IPS-11a (cell line): ENCODE data around the gene TBX5.

Source experiments
- H3K4me3 ChIP-seq: one replicate; pipeline ENCODE4 v1.5.1; 2013; ENCODE audit warnings: low read depth, low read length, control low read depth

Gene TBX5

DNA sequence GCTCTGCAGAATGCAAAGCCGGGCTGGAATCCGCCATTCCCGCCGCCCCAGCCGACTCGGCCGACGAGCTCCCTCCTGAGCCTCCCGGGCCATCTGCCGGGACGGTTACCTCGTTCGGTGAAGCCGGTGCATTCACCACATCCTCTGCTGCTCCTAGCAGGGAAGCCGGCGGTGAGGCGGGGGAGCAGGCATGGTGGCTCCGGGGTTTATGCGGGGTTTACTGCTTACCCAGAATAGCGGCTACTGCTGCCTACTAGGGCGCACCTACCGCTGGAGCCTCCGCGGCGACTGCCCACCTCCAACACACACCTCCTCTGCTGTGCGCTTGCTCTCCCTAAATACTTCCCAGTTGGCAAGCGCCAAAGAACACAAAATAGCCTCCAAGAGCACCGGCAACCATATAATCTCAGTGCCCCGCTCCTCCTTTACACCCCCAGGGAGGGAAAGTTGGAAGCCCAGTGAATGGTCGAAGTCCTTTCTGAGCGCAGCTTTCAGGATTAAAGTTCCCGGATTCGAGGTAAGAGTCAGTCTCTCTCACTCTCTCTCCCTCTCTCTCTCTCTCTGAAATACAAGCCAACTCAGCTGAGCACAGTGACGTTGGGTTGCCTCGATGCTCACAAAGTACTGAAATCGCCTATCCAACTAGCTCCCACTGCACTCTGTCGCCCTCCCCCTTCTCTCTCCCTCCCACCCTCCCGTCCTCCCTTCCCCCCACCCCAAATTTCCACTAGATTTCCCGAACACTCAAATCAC is at the start of gene TBX5:
TBX5 (minus strand) TSS at position 626 of the 753 bp plus-strand sequence. CDS start 2,246 bp downstream, outside the sequence.
- no peak within 1 kb of the TSS for H3K4me3 ChIP-seq

DNA sequence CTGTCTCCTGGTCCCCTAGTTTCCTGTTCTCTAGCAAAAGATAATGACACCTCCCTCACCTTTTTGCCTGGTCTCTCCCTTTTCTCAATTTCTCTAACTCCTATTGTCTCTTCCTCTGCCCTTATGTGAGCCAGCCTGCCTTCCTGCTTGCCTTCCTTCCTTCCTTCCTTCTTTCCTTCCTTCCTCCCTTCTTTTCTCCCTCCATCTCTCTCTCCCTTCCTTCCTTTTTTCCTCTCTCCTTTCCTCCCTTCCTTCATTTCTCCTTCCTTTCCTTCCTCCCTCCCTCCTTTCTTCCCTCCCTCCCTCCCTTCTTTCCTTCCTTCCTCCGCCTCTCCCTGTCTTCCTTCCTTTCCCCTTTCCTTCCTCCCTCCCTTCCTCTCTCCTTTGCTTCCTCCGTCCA is 45.7 kb upstream of the TBX5 start:
- no peak overlapping the region for H3K4me3 ChIP-seq

DNA sequence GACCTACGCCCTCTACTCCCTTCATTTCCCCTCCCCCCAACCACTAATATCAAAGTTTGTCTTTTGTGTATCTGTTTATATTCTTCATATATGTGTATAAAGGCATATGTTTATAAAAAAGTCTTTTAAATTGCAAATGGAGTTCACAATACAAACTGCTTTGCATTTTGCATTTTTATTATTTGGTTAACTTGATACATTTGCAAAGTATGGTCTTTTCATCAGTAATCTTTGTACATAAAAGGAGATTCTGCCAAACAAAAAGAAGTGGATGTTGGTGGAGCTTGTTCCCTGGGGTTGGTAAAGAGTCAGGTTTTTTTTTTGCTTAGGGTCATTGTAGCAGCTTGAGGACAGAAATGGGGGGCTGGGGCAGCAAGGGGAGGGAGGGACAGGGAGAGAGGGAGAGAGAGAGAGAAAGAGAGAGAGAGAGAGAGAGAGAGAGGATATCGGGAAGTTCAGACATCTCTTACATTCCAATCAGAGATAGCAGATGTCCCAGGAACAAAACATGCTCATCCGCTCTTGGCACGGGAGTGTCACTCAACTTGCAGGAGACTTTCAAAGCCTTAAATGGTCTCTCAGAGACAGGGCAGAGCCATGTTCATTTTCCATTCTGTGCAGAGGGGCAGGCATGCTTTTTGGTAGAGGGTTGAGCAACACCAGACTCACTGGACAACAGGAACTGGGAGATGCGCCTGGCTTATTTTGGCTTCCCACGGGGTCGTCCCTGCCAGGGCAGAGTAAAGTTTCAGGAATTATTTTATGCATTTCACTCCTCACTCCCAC is 44.8 kb upstream of the TBX5 start:
- H3K4me3 ChIP-seq = no peak overlapping the region

DNA sequence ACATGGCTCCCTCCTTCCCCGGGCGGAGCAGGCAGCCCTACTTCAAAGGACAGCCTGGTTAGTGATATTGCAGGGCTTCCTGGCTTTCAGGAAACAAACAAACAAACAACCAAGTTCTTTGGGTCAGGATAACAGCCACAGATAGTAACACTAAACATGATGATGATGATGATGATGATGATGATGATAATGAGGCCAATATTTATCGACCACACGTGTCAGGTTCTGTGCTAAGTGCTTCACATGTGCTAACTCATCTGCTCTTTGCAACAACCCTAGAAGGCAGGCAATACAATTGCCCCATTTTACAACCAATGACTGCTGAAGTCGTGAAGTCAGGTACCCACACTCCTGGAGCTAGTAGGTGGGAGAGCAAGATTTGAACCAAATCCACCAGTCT is 44.1 kb upstream of the TBX5 start:
- H3K4me3 ChIP-seq = no peak overlapping the region

DNA sequence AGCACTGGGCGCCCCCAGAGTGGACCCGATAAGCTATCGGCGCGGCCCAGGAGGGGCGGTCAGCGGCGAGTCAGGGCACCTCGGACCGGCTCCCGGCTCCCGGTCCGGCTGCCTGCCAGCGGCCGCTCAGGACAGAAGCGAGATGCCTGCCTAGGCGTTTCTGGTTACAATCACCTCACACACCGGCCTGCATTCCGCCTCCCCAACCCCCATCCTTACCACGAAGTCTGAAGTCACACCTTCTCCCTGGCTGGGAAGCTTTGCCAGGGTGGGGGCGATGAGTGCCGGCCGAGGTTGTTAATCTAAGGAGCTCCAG is 42.6 kb upstream of the TBX5 start:
- no peak overlapping the region for H3K4me3 ChIP-seq

DNA sequence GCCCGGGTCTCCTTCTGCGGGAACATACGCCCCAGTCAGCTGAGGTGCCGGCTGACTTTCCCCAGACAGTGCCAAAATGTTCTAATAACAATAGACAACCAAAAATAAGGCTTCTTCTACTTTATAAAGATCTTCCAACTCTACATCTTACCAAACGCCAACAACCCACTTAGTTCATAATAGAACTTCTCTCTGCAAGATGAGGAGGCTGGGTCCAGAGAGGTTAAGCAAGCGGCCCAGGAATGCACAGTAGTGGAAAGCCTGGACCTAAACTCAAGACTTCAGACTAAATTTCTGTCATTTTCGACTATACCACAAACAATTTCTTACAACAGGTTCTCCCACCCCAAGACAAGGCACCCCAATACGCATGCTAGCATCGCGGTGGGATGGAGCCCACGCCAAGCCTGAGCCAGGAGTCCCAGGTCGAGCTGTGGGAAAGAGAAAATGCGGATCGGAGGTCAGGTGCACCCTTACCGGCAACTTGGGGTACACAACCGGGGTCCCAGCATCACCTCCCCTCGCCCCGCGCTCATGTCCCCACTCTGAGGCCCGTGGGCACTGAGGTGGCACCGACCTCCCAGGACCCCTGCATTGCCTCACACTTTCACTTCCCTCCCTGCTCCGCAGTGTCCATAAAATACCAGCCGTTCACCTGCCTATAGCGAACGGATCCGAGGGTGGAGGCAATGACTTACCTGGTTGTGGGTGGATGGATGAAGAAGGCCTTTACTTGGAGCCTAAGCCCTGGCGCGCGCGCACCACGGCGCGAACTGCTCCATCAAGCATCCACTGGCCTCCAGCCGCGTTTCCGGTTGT is 42.1 kb upstream of the TBX5 start:
- no peak overlapping the region for H3K4me3 ChIP-seq

DNA sequence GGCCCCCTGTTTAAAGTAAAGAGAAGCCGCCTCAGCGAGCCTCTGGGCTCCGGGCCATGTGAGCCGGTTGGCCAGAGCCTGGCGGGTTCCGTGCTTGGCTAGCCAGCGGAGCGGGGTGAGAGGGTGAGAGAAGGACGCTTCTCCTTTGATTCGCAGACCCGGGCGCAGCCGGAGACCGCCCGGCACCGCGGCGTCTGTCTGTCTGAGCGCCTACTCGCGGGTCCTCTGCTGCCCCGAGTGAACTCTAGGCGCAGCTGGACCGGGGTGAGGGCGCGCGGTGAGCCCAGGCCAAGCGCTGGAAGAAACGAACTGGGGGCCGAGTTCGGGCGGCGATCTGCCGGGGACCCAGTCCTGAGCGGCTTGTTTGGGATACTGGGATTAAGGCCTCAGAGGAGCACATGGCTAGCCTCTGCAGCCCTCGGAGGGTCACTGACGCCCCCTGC is 41.4 kb upstream of the TBX5 start:
- H3K4me3 ChIP-seq = no peak overlapping the region

DNA sequence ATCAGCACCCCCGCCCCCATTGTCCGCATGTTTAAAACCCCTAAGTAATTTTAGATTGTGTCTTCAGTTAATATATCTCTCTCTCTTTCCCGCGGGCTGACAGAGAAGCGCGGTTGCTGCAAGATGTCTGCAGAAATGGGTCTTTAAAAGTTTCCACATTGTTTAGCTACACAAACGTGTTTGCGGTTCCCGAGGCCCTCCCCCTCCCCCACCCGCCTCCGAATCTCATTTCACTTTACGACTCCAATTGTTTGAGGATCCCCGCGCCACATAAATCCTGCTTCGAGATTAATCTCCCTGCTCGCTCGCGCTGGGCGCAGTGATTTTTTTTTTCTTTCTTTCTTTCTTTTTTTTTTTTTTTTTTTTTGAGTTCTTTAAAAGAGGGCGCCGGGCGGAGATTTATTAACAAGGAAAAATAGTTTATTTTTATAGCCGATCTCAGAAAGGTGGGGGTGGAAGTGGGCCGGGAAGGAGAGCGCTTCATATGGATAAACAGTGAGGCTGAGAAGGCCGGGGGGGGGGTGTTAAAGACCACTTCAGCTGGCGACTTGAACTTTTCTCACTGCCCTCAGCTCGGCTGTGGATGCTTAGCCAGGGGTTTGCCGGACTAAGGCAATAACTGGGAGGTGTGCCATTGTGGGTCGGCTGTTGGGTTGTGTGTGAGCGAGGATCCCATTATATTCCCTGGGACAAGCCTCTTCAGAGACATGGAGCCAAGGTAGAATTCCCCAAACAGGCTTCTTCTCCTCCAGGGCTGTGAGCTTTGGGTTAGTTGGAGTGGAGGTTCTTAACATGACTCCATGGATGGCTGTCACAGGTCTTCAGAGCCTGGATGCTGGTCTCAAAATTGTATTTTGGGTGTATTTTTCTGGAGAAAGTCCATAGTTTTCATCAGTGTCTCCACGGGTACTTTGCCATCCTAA is 39.7 kb upstream of the TBX5 start:
- no peak overlapping the region for H3K4me3 ChIP-seq

DNA sequence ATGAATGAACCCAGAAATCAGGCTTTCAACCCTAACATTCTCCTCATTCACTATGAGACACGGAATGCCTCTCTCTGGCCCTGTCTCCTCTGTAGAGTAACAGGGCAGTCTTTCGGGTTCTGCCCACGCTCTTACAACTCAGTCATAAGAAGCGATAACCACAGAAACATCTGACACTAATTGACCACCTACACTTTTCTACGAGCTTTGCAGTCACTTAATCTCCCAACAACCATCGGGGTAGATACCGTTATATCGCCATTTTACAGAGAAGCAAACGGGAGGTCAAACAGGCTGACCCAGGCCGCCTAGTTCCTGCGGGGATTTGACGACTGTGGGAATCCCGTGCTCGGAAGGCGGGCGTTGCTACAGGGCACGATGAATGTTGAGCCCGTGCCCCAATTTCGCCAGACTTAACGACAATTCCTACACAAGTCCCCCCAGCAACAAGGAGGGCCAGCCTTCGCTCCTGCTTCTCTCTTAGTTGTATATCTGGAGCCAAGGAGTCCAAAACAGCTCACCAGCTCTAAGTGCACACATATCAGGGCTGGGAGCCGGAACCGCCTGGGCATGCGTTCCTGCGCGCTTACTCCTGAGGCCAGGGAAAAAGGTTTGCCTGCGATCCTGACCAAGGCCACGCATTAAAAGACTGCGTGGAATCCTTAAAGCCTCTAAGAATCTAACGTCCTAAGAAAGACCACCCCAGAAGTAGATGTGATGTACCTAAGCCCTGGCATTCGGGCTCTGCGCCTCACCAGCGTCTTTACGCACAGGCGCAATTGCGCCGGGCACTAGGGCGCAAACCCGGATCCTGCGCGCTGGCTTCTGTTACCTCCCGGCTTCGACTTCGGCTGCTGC is 38.7 kb upstream of the TBX5 start:
- no peak overlapping the region for H3K4me3 ChIP-seq

DNA sequence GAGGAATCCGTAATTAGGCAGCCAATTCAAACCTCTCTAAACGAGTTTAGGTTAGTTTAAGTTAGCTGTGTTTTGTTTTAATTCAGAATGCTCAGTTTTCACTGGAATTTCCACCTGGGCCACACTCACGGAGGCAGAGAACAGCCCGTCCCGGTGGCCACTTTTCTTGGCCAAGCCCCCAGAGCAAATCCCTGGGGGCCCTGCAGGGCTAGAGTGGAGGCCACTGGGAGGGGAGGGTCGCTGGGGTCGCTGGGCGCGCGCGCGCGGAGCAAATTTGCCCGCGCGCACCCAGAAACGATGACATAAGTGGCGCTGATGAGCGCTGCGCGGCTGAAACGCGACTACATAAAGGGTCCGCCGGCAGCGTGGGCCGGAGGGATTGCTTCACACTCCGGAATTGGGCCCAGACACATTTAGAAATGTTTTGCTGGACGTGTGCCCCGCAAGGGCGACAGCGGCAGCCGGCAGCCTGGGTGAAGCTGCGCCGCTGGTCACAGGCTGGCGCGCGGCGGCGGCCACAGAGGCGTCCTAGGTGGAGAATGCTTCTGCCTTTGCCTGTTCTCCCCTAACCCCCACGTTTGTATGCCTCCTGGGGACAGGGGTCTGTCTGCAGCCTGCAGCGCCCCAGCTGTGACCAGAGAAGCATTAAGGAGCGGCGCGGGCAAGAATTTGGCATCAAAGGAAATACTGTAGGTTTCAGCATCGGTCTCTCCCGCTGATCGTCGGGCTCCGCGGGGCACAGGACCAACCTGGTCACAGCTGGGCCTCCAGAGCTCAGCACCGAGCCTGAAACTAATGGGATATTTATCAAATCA is 37.9 kb upstream of the TBX5 start:
- H3K4me3 ChIP-seq = no peak overlapping the region

DNA sequence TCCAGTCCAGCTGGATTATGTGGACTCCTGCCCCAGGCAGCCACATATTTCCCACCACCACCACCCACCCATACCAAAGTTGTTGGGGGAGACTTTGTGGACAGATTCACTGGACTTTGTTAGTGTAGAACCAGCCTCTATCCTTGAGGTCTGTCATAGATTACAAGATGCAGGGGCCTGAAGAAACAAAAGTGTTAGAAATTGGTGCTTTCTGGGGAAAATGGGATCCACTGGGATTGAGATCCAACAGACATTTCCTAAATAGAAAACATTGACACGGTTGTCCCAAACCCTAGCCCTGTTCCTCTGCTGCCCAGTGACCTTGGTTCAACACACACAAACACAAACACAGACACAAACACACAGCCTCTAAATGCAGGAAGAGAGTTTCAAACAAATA is 36.6 kb upstream of the TBX5 start:
- no peak overlapping the region for H3K4me3 ChIP-seq

DNA sequence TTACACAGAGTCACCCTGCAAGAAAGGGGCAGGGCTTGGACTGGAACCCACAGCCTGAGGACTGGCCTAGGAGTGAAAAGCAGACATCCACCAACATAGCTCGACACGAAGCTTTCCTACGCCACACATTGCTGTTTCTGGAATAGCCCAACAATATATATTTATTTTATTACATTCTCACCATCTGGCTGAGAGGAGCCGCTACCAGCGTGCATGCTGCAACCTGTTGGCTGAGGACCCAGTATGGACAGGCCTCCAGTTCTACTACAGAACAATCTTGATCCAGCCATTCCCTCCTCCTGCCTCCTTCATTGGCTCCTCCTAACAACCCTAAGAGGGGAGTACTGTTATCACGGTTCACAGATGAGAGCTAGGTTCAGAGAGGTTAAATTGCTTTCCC is 35.6 kb upstream of the TBX5 start:
- no peak overlapping the region for H3K4me3 ChIP-seq

DNA sequence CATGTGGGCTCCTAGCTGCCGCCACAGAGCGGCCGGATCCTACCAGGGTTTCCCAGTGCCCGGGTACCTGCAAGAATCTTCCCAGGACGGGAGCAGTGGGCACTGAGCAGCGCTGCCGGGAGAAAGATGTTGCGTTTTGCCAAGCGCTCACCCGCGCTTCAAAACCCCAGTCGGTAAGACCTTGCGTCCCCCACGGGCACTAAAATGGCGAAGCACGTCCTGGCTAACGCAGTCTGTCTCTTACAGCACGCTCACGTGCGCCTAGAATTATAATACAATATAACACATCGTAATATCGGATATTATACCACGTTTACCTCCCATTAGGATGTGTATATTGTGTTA is 35.1 kb upstream of the TBX5 start:
- H3K4me3 ChIP-seq = no peak overlapping the region

DNA sequence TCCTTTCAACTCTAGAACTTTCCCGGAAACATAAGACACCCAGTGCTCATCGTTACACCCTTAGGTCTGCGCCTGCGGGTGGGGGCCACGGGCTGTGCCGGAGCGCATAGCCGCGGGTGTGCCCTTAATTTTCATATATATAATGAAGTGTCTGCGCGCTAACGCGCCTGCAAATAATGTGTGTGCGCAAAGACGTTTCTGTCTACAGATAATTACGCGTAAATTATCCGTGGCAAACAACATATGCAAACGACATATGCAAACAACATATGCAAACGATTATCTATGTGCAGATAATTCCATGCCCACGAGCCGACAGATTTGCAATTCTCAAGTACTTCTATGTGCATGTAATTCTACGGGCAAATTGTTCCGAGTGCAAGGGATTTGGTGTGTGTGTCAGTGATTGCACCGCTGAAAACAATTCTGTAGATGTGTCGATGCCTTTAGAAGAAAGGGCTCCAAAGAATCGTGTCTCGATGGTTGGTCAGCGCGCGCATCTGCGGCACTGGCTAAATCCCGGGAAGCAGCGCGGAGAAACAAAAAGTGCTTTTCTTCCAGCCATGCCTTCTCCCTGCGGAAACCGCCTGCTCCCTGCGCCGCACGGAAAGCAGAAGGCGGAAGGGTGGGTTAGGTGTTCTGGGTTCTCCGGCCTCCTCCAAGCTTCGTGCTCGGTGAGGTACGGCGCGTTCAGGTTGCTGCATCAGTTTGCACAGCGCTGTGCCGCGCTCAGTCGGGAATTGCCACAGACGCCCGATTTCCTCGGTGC is 34.5 kb upstream of the TBX5 start:
- H3K4me3 ChIP-seq = no peak overlapping the region

DNA sequence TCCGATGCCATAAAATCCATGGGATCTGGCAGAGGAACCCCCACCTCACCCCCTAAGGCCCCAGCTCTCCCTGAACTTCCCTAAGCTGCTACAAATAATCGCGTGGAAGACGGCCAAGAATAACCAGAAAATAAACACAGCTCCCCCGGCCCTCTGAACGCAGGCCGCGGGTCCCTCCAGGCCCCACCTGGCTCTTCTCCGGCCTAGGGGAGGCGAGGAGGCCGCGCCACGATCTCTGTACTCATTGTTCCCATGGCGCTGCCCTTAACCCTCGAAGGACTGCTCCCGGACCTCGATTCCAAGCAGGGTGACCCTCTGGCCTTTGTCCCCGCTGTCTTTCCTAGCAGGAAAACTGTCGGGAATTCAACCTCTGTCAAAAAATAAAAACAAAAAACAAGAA is 33.9 kb upstream of the TBX5 start:
- H3K4me3 ChIP-seq = no peak overlapping the region

DNA sequence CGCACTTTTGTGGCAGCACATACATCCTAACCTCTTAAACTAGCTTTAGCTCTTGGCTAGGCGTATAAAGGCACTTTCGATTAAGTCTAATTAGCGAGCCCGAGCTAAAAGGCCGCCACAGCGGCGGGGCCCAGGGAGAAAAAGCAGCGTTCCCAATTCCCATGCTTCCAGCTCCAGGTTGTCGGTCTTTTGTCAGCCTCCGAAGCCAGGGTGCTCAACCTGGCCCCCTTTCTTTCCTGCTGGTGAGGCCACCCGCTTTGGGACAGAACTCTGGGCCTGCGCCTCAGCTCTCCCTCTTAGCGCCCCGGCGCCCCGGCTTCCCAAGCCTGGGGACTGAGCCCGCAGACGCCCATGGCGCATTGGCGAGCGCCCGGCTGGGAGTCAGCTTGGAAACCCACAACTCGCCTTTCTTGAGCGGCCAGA is 33.3 kb upstream of the TBX5 start:
- H3K4me3 ChIP-seq = no peak overlapping the region

DNA sequence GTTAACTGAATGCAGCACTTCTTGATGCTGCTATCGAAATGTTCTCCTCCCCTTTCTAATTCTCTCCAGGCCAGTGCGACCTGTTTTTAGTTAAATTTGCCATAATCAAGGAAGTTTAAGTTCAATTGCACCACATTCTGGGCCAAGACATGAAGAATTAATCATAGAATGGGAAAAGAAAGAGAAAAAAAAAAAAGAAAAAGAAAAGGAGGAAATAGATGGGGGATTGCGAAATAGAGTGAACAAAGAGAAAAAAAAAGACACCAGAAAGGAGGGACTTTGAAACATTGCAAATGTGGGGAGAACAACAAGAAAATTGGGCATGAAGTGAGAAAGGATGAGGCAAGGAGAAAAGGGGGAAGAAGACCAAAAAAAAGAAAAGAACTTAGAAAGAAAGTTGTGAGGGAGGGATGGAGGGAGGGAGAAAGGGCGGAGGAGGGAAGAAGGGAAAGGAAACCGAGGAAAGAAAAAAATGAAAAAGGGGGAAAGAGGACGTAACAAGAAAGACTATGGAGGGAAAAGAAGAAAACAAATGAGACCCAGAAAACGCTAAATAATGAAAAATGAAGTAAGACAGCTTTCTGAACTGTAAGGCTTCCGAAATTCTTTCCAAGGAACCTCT is 32.8 kb upstream of the TBX5 start:
- H3K4me3 ChIP-seq = no peak overlapping the region

DNA sequence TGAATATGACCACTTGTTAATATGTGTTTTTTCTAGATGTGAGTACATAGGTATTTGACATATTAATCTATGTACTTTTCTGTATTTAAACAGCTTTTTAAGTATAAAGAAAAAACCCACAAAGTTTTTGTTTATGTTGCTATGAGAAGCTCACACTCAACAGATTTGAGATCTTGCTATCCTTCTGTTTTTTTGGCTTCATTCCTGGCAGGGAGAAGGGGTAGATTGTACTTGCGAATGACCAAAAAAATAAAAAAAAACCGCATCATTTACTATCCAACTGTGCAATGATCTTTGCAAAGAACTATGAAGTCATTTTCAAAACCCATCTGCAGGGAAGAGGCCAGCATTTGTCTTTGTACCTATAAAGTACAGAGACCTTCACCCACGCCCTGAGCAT is 28.4 kb upstream of the TBX5 start:
- no peak overlapping the region for H3K4me3 ChIP-seq
